GM18873 (cell line): Measurements from ENCODE around the gene RRH.

Experiments
- ATAC-seq: cut with Tn5 transposase; IDR thresholded peaks from one replicate; pipeline ENCODE4 v1.9.1; 2021; ENCODE audit warnings: mild to moderate bottlenecking, moderate library complexity, moderate number of reproducible peaks; ENCODE audit not compliant: unreplicated experiment, low FRiP score

RRH gene

GRCh38 chr4:109879636-109880314 is 52.0 kb downstream of the RRH start:
- ATAC-seq: no peak

- ATAC-seq: no peak
Observed at GRCh38 chr4:109886303-109886702, 58.5 kb downstream of the RRH start.

GRCh38 chr4:109887071-109887470 is 59.3 kb downstream of the RRH start:
- ATAC-seq: no peak

GRCh38 chr4:109890076-109890475 is 62.3 kb downstream of the RRH start:
- ATAC-seq: no peak
